Mesendoderm (in vitro differentiated cells): ENCODE measurements around the gene FTO.

Experiments used
- DNase-seq: peaks from one replicate; pipeline ENCODE4 v3.0.0; 2013
- H2AK5ac ChIP-seq: 2 replicates; pipeline ENCODE4 v1.6.1; 2013; ENCODE audit warnings: low read length, inconsistent platforms
- H2BK120ac ChIP-seq: 2 replicates; pipeline ENCODE4 v1.6.1; 2013; ENCODE audit warnings: low read depth, mild to moderate bottlenecking, low read length, moderate library complexity, mixed read lengths
- H2BK15ac ChIP-seq: replicated peaks from 2 replicates; pipeline ENCODE4 v1.6.1; 2013; ENCODE audit warnings: low read depth, mild to moderate bottlenecking, moderate library complexity
- H2BK5ac ChIP-seq: 2 replicates; pipeline ENCODE4 v1.6.1; 2013; ENCODE audit warnings: low read length, inconsistent platforms
- H3K18ac ChIP-seq: 2 replicates; pipeline ENCODE4 v1.6.1; 2013; ENCODE audit warnings: mild to moderate bottlenecking, low read length, mixed read lengths
- H3K23ac ChIP-seq: one replicate; pipeline ENCODE4 v1.6.1; 2013; ENCODE audit warnings: low read length
- H3K27ac ChIP-seq: 2 replicates; pipeline ENCODE4 v1.5.1; 2013; ENCODE audit warnings: low read depth, mild to moderate bottlenecking, inconsistent platforms, low read length, moderate library complexity
- H3K27me3 ChIP-seq: 2 replicates; pipeline ENCODE4 v1.6.1; 2013; ENCODE audit warnings: low read length, control low read depth, mild to moderate bottlenecking, inconsistent platforms; ENCODE audit not compliant: insufficient read depth, poor library complexity
- H3K36me3 ChIP-seq: 2 replicates; pipeline ENCODE4 v1.6.1; 2013; ENCODE audit warnings: low read length, inconsistent platforms; ENCODE audit not compliant: control insufficient read depth, insufficient read depth
- H3K4ac ChIP-seq: one replicate; pipeline ENCODE4 v1.6.1; 2013; ENCODE audit warnings: low read depth, mild to moderate bottlenecking, low read length, moderate library complexity
- H3K4me1 ChIP-seq: 2 replicates; pipeline ENCODE4 v1.6.1; 2013; ENCODE audit warnings: low read depth, low read length, inconsistent platforms; ENCODE audit not compliant: control insufficient read depth
- H3K4me2 ChIP-seq: 2 replicates; pipeline ENCODE4 v1.6.1; 2013; ENCODE audit warnings: low read length
- H3K4me3 ChIP-seq: 2 replicates; pipeline ENCODE4 v1.5.1; 2013; ENCODE audit warnings: mild to moderate bottlenecking, low read length
- H3K56ac ChIP-seq: one replicate; pipeline ENCODE4 v1.6.1; 2013; ENCODE audit warnings: low read length
- H3K79me1 ChIP-seq: 2 replicates; pipeline ENCODE4 v1.6.1; 2013; ENCODE audit warnings: low read length, inconsistent platforms
- H3K79me2 ChIP-seq: 2 replicates; pipeline ENCODE4 v1.6.1; 2013; ENCODE audit warnings: mild to moderate bottlenecking, low read length; ENCODE audit not compliant: control insufficient read depth, insufficient read depth
- H3K9ac ChIP-seq: 2 replicates; pipeline ENCODE4 v1.6.1; 2013; ENCODE audit warnings: low read length, inconsistent platforms
- H4K5ac ChIP-seq: one replicate; pipeline ENCODE4 v1.6.1; 2013; ENCODE audit warnings: low read length
- H4K8ac ChIP-seq: one replicate; pipeline ENCODE4 v1.6.1; 2013; ENCODE audit warnings: low read depth, mild to moderate bottlenecking, control low read depth, low read length, moderate library complexity
- WGBS: extraction: QIAGEN DNeasy Blood & Tissue Kit; methylation state at CpG from one replicate; pipeline ENCODE4 v1.1.7; 2013; ENCODE audit warnings: low lambda C conversion rate, missing lambda C conversion rate; ENCODE audit not compliant: insufficient coverage; ENCODE audit errors: extremely low coverage; 5-methylcytosine and 5-hydroxymethylcytosine counted together

The FTO gene

DNA sequence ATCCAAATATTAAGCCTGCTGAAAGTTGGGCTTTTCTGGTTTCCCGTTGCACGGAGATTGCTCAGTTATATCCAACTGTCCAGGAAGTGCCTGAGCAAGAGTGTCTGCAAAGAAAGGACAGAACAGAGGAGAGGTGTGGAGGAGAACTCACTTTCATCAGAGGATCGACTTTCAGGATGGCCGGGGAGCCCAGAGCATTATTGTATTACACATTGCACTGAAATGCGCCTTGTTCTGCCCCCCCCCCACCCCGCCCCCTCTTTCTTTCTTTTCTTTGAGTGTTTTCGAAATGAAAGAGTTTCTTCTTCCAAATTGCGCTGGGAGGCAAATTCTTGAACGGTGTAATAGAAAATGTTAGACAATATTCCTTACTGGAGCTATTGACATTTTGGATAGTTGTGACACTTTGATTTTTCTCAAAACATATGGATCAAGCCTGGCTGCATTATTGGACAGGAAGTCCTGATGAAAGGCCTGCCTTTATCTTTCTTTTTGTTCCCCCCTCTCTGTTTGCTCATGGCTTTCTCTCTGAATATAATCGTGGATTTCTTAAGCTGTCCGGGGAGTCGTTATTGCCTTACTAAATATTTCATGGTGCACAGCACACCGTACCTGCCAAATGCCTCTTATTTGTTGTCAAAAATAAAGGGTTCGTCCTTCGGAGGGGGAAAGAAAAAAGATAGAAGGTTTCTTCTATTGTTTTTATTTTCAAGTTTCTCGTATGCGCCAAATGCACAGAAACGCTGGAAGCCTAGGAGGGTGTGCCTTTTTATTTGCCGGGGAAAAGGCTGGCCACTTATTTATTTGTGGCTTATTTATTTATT lies 471.8 kb downstream of the FTO start:
- Histone ChIP-seq H3K36me3 (no peaks in the 10 kb centered on the region), H3K9ac (no peak overlapping the region), H3K27me3 (no peaks in the 10 kb centered on the region), H2BK120ac (no peak overlapping the region), H3K79me1 (no peaks in the 10 kb centered on the region), H3K56ac (no peak overlapping the region), H3K4me1 (no peaks in the 10 kb centered on the region), H4K5ac (no peak overlapping the region), H3K18ac (no peak overlapping the region), H2BK5ac (no peak overlapping the region), H3K4ac (no peak overlapping the region), H3K4me3 (no peak overlapping the region), H3K4me2 (no peak overlapping the region), H4K8ac (no peak overlapping the region), H2BK15ac (no peak overlapping the region), H3K27ac (no peak overlapping the region), H2AK5ac (no peak overlapping the region), H3K23ac (no peak overlapping the region), H3K79me2 (no peaks in the 10 kb centered on the region)
- DNase-seq: no peak
- WGBS: no CpG with 5 or more reads among the region's 19 CpGs

DNA sequence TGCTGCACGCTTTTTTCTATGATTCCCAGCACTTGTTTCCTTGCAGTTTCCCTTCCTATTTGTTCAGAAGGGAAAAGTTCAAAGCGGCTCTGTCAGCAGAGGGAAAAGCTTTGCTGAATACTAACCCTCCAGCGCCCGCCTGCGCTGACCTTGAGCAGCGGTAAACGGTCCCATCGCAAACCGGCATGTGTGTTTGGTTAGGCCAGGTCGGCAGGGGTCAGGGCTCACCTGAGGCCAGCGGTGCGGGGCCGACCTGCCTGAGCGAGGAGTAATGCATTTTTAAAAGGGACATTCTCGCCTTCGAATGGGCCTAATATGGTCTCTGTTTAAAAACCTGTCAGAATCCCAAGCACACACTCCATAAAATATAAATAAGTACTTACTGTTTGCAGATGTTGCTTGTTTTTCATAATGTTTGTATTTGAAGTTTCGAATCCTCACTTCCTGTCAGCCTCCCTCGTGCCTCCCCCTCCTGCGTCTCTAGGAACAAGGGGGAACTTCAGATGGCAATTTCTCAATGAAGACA lies 472.5 kb downstream of the FTO start:
- no peak overlapping the region for H2AK5ac ChIP-seq
- no peak overlapping the region for H2BK5ac ChIP-seq
- H3K56ac ChIP-seq: no peak overlapping the region
- H3K9ac ChIP-seq: no peak overlapping the region
- no peaks in the 10 kb centered on the region for H3K4me1 ChIP-seq
- no peaks in the 10 kb centered on the region for H3K79me1 ChIP-seq
- H3K18ac ChIP-seq: no peak overlapping the region
- H4K5ac ChIP-seq: no peak overlapping the region
- no peak overlapping the region for H3K4ac ChIP-seq
- H3K27ac ChIP-seq: no peak overlapping the region
- no peak overlapping the region for H3K23ac ChIP-seq
- no peak overlapping the region for H3K4me3 ChIP-seq
- no peak overlapping the region for H2BK15ac ChIP-seq
- H2BK120ac ChIP-seq: no peak overlapping the region
- no peaks in the 10 kb centered on the region for H3K27me3 ChIP-seq
- WGBS: no CpG with 5 or more reads among the region's 19 CpGs
- no peaks in the 10 kb centered on the region for H3K36me3 ChIP-seq
- H3K79me2 ChIP-seq: no peaks in the 10 kb centered on the region
- no peak overlapping the region for H3K4me2 ChIP-seq
- H4K8ac ChIP-seq: no peak overlapping the region
- peak; percentile 60 for DNase-seq

DNA sequence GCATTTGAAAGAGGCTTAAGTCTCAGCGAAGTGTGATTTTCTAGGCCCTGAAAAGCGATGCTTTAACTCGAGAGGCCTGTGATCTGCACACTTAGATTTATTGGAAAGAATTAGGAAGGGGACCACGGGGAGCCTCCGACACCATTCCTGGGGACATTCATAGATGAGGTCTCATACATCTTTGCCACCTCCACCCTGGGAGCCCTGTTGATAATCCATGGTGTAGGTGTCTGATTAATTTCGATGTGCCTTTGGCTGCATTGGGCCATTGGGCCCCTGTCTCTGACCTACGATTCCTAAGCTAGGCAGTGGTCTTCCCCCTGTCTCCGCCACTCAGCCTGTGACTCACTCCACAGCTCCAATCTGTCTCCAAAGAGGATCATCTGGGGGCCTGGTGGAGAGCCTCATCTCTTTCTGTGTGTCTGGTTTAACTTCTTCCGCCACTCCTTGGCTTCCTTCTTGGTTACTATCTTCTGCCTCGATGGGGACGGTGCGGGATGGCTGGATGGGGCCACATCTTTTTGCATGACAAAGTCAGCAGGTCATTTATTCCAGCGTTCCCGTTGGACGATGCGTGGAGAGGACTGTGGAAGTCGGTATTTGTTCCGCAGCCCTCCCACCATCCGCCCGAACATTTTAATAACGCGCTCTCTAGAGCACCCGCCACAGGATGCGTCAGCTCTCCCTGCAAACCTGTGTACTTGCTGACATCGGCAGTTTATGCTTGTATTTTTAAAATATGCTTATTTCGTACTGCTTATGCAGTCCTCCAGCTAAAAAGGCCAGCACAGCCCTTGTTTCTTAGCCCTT lies 473.3 kb downstream of the FTO start:
- no peaks in the 10 kb centered on the region for H3K4me1 ChIP-seq
- no peak overlapping the region for H2BK120ac ChIP-seq
- no peak overlapping the region for H3K9ac ChIP-seq
- no peak overlapping the region for H2BK15ac ChIP-seq
- no peak overlapping the region for H3K4me3 ChIP-seq
- no peak overlapping the region for H2BK5ac ChIP-seq
- H3K27ac ChIP-seq: no peak overlapping the region
- no peak overlapping the region for H2AK5ac ChIP-seq
- H3K79me1 ChIP-seq: no peaks in the 10 kb centered on the region
- H3K56ac ChIP-seq: no peak overlapping the region
- H3K4ac ChIP-seq: no peak overlapping the region
- no peak overlapping the region for H3K23ac ChIP-seq
- H4K8ac ChIP-seq: no peak overlapping the region
- no CpG with 5 or more reads among the region's 26 CpGs for WGBS
- H3K18ac ChIP-seq: no peak overlapping the region
- no peak for DNase-seq
- no peaks in the 10 kb centered on the region for H3K79me2 ChIP-seq
- H3K27me3 ChIP-seq: no peaks in the 10 kb centered on the region
- H4K5ac ChIP-seq: no peak overlapping the region
- H3K36me3 ChIP-seq: no peaks in the 10 kb centered on the region
- no peak overlapping the region for H3K4me2 ChIP-seq

DNA sequence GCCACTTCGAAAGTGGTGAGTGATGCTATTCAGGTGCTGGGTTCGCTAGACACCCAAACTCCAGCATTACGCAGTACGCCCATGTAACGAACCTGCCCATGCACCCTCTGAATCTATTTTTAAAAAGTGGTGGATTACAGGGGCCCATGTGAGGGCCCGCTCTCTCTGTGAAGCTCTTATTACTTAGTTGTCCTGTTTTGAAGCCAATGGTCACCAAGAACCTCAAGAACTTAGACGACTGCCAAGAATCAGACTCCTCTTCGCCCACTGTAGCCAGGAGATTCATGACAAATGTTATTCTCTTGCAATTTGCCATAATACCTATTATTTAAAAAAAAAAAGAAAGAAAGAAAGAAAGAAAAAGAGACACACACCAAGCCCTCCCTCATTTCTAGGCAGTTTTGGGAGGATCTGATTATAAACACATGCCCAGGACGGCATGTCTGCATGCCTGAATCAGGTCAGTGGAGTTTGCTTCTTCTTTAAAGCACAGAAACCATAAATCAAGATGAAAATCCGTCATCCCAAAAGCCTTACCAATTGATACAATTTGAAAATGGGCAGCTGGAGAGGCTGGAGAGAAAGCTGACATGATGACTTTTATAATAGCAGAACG lies 474.0 kb downstream of the FTO start:
- no peak overlapping the region for H3K23ac ChIP-seq
- WGBS: no CpG with 5 or more reads among the region's 11 CpGs
- H4K5ac ChIP-seq: no peak overlapping the region
- no peak for DNase-seq
- no peak overlapping the region for H2AK5ac ChIP-seq
- H3K4me1 ChIP-seq: no peaks in the 10 kb centered on the region
- H3K79me2 ChIP-seq: no peaks in the 10 kb centered on the region
- no peak overlapping the region for H2BK15ac ChIP-seq
- no peak overlapping the region for H3K4me2 ChIP-seq
- H2BK120ac ChIP-seq: no peak overlapping the region
- no peak overlapping the region for H4K8ac ChIP-seq
- H3K4me3 ChIP-seq: no peak overlapping the region
- H3K18ac ChIP-seq: no peak overlapping the region
- no peaks in the 10 kb centered on the region for H3K79me1 ChIP-seq
- H3K4ac ChIP-seq: no peak overlapping the region
- no peak overlapping the region for H3K56ac ChIP-seq
- no peaks in the 10 kb centered on the region for H3K36me3 ChIP-seq
- no peak overlapping the region for H3K27ac ChIP-seq
- H3K27me3 ChIP-seq: no peaks in the 10 kb centered on the region
- H3K9ac ChIP-seq: no peak overlapping the region
- H2BK5ac ChIP-seq: no peak overlapping the region

DNA sequence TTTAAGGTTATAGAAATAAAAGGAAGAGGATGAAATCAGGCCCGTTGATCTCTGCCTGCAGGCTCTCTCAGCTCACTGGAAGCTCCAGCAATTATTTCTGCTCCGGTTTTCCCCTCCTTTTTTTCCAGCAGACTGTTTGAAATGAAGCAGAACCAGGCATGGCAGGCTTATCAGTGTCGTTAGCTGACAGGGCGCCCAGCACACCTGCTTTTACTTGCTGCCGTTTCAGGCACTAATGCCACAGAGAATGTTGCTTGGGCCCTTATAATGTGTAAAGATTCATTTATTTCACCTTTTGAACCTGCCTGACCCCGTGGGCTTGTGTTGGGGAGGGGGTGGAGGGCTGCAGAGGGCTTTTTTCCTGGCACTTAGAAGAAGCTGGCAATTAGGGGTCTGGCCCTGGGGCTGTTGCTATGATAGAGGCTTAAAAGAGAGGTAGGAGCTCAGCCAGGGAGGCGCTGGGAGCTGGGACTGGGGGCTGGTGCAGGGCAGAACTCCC lies 474.6 kb downstream of the FTO start:
- Histone ChIP-seq H4K5ac (no peak overlapping the region), H2AK5ac (no peak overlapping the region)
- no peak for DNase-seq

More for the DNA sequence above, 474.6 kb downstream of the FTO start:
- no peaks in the 10 kb centered on the region for H3K36me3 ChIP-seq
- no peaks in the 10 kb centered on the region for H3K79me1 ChIP-seq
- no peak overlapping the region for H4K8ac ChIP-seq
- H3K4me3 ChIP-seq: no peak overlapping the region
- H3K27me3 ChIP-seq: no peaks in the 10 kb centered on the region
- no peak overlapping the region for H2BK15ac ChIP-seq
- H3K18ac ChIP-seq: no peak overlapping the region
- no peak overlapping the region for H3K23ac ChIP-seq
- no peak overlapping the region for H3K9ac ChIP-seq
- H2BK120ac ChIP-seq: no peak overlapping the region
- no peaks in the 10 kb centered on the region for H3K4me1 ChIP-seq
- H2BK5ac ChIP-seq: no peak overlapping the region
- no peak overlapping the region for H3K4ac ChIP-seq
- H3K79me2 ChIP-seq: no peaks in the 10 kb centered on the region
- H3K4me2 ChIP-seq: no peak overlapping the region
- WGBS: no CpG with 5 or more reads among the region's 7 CpGs
- H3K56ac ChIP-seq: no peak overlapping the region
- no peak overlapping the region for H3K27ac ChIP-seq
